T-helper 2 cell treated with Interferon-gamma antibody and Interleukin-4, amounts not matched to agents 100 ng/mL and 5 ng/mL, for 36 hours (primary cell): ENCODE measurements around the gene CACNA2D1. TPM values are rescaled to one million over a fixed set of nuclear protein-coding genes. Genes with fewer than 3 reads are reported as not detected.
"Not testable (repeated sequence)": the region's sequence is repeated elsewhere in the genome, so short reads cannot be mapped to it uniquely, and the experiment has no call there.

Source experiments
- intact Hi-C: fragments of 100-400 bp; cut with micrococcal nuclease; formaldehyde crosslinking; loops from one replicate; pipeline ENCODE4 v1.15.1; 2023
- total RNA-seq: library from RNA; stranded (reverse); gene quantifications from 2 replicates; pipeline ENCODE4 v1.2.3, GENCODE V29; 2022

Gene CACNA2D1
- total RNA-seq, 1 donor from 2014 or later, result not detected

GRCh38 chr7:82049891-82050533 lies 393.6 kb downstream of the CACNA2D1 start:
- intact Hi-C loops, result no loop called here

- intact Hi-C loops, result no loop called here
Measured at GRCh38 chr7:82049442-82049841, 394.1 kb downstream of the CACNA2D1 start.

- intact Hi-C loops, result loop anchor here (1.0 to 5.0 kb wide), 2 partner anchors 528 to 683 kb away; no protein-coding TSS in a partner anchor
Measured at GRCh38 chr7:82044497-82045080, 399.0 kb downstream of the CACNA2D1 start.

GRCh38 chr7:82039621-82040020 lies 404.0 kb downstream of the CACNA2D1 start:
- intact Hi-C loops, result loop anchor here (5.0 kb wide), 1 partner anchor 688 kb away; no protein-coding TSS in a partner anchor

- intact Hi-C loops, result no loop called here
Measured at GRCh38 chr7:82036146-82036886, 407.3 kb downstream of the CACNA2D1 start.

GRCh38 chr7:82035456-82035855 lies 408.1 kb downstream of the CACNA2D1 start:
- intact Hi-C loops, result no loop called here

GRCh38 chr7:82032901-82033300 lies 410.7 kb downstream of the CACNA2D1 start:
- intact Hi-C loops, result no loop called here

- intact Hi-C loops, result no loop called here
Measured at GRCh38 chr7:82029236-82029913, 414.2 kb downstream of the CACNA2D1 start.

GRCh38 chr7:82028097-82028496 lies 415.5 kb downstream of the CACNA2D1 start:
- intact Hi-C loops, result no loop called here

- intact Hi-C loops, result no loop called here
Measured at GRCh38 chr7:82021713-82022112, 421.9 kb downstream of the CACNA2D1 start.

GRCh38 chr7:82021036-82021435 lies 422.5 kb downstream of the CACNA2D1 start:
- intact Hi-C loops, result no loop called here

GRCh38 chr7:82019551-82020475 lies 423.8 kb downstream of the CACNA2D1 start:
- intact Hi-C loops, result no loop called here

GRCh38 chr7:82018226-82018625 lies 425.4 kb downstream of the CACNA2D1 start:
- intact Hi-C loops, result no loop called here

- intact Hi-C loops, result no loop called here
Measured at GRCh38 chr7:82017334-82017943, 426.1 kb downstream of the CACNA2D1 start.

- intact Hi-C loops, result no loop called here
Measured at GRCh38 chr7:82015751-82016150, 427.8 kb downstream of the CACNA2D1 start.

- intact Hi-C loops, result not testable (repeated sequence)
Measured at GRCh38 chr7:82014574-82014973, 429.0 kb downstream of the CACNA2D1 start.

GRCh38 chr7:82012453-82012852 lies 431.1 kb downstream of the CACNA2D1 start:
- intact Hi-C loops, result no loop called here

GRCh38 chr7:82010416-82010815 lies 433.2 kb downstream of the CACNA2D1 start:
- intact Hi-C loops, result no loop called here

GRCh38 chr7:82007315-82007714 lies 436.3 kb downstream of the CACNA2D1 start:
- intact Hi-C loops, result no loop called here

- intact Hi-C loops, result no loop called here
Measured at GRCh38 chr7:82005056-82005455, 438.5 kb downstream of the CACNA2D1 start.
